Lower leg skin (tissue), 3 donors: ENCODE data around the gene TXNRD3.

ENCODE experiments used
- POLR2A ChIP-seq, 2 donors: fragments of 450-650 bp; IDR thresholded peaks; one replicate each; pipeline ENCODE4 v1.6.1; 2016 to 2017; ENCODE audit warnings: antibody characterized with exemption in 2 of 2, mild to moderate bottlenecking in 1 of 2, moderate library complexity in 1 of 2
- TF ChIP-seq, protein P1 (sequence below), 3 donors: fragments of 450-650 bp; IDR thresholded peaks; one replicate each; pipeline ENCODE4 v1.5.1; 2016; ENCODE audit warnings: antibody characterized with exemption in 3 of 3, mild to moderate bottlenecking in 3 of 3, moderate library complexity in 2 of 3

DNA sequence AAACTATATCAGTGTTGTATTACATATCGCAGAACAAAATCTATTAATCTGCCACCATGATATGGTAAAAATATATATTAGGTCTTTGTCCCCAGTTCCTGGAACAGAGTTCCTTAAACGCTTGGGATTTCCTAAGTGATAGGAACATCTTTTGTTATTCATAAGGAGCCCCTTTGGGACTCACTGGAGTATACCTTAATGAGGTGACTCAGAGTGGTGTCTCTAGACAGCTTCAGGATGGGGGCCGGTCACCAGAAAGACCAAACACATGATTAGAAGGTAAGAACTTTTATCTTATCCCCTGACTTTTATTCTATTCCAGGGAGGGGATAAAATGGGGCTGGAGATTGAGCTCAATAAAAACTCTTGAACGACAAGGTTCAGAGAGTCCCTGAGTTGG lies 36.8 kb upstream of the TXNRD3 start:
- TF ChIP-seq POLR2A (IDR thresholded peaks at IDR 0.05) = no peak
- TF ChIP-seq, protein P1, sequence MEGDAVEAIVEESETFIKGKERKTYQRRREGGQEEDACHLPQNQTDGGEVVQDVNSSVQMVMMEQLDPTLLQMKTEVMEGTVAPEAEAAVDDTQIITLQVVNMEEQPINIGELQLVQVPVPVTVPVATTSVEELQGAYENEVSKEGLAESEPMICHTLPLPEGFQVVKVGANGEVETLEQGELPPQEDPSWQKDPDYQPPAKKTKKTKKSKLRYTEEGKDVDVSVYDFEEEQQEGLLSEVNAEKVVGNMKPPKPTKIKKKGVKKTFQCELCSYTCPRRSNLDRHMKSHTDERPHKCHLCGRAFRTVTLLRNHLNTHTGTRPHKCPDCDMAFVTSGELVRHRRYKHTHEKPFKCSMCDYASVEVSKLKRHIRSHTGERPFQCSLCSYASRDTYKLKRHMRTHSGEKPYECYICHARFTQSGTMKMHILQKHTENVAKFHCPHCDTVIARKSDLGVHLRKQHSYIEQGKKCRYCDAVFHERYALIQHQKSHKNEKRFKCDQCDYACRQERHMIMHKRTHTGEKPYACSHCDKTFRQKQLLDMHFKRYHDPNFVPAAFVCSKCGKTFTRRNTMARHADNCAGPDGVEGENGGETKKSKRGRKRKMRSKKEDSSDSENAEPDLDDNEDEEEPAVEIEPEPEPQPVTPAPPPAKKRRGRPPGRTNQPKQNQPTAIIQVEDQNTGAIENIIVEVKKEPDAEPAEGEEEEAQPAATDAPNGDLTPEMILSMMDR (IDR thresholded peaks at IDR 0.05) = no peak
